Measurements from ENCODE around the gene ANXA9. TPM values are rescaled to one million over a fixed set of nuclear protein-coding genes. Genes with fewer than 3 reads are reported as not detected.

The ANXA9 gene
- total RNA-seq, 1 experiment from 2014 or later = 0.04 TPM

Other genes starting within 250 kb of the ANXA9 start
- 0.39 and 1.5 TPM in 2 replicates for gene CTSS, start 216.5 kb upstream of the ANXA9 start, total RNA-seq (2014; rRNA removed; shearing (Covaris generic))
- 0.10 TPM in 1 of 2 replicates, not detected in the other for gene CTSK, start 174.0 kb upstream of the ANXA9 start, total RNA-seq (2014; rRNA removed; shearing (Covaris generic))
- gene ARNT, start 105.7 kb upstream of the ANXA9 start, total RNA-seq (2014; rRNA removed; shearing (Covaris generic)) = 13.0 and 13.7 TPM in 2 replicates
- gene CTXND2, start 95.2 kb upstream of the ANXA9 start, total RNA-seq (2014; rRNA removed; shearing (Covaris generic)) = not detected in 2 replicates
- 15.9 and 26.2 TPM in 2 replicates for gene SETDB1, start 55.9 kb upstream of the ANXA9 start, total RNA-seq (2014; rRNA removed; shearing (Covaris generic))
- gene CERS2, start 7.5 kb upstream of the ANXA9 start, total RNA-seq (2014; rRNA removed; shearing (Covaris generic)) = 97.8 and 110 TPM in 2 replicates
- 9.3 and 12.2 TPM in 2 replicates for gene MINDY1, start 24.6 kb downstream of the ANXA9 start, total RNA-seq (2014; rRNA removed; shearing (Covaris generic))
- 10.6 and 19.7 TPM in 2 replicates for gene PRUNE1, start 26.2 kb downstream of the ANXA9 start, total RNA-seq (2014; rRNA removed; shearing (Covaris generic))
- 0.10 TPM in 1 of 2 replicates, not detected in the other for gene BNIPL, start 54.3 kb downstream of the ANXA9 start, total RNA-seq (2014; rRNA removed; shearing (Covaris generic))
- gene C1orf56, start 65.5 kb downstream of the ANXA9 start, total RNA-seq (2014; rRNA removed; shearing (Covaris generic)) = 0.86 and 2.7 TPM in 2 replicates
- gene CDC42SE1, start 77.3 kb downstream of the ANXA9 start, total RNA-seq (2014; rRNA removed; shearing (Covaris generic)) = 46.8 and 49.5 TPM in 2 replicates
- 49.2 and 65.3 TPM in 2 replicates for gene MLLT11, start 78.1 kb downstream of the ANXA9 start, total RNA-seq (2014; rRNA removed; shearing (Covaris generic))
- 2.6 and 8.3 TPM in 2 replicates for gene GABPB2, start 88.5 kb downstream of the ANXA9 start, total RNA-seq (2014; rRNA removed; shearing (Covaris generic))
- 1.1 and 2.7 TPM in 2 replicates for gene SEMA6C, start 164.3 kb downstream of the ANXA9 start, total RNA-seq (2014; rRNA removed; shearing (Covaris generic))
- gene TNFAIP8L2, start 174.4 kb downstream of the ANXA9 start, total RNA-seq (2014; rRNA removed; shearing (Covaris generic)) = not detected in 2 replicates
- gene LYSMD1, start 183.6 kb downstream of the ANXA9 start, total RNA-seq (2014; rRNA removed; shearing (Covaris generic)) = 5.4 and 7.2 TPM in 2 replicates
- gene SCNM1, start 183.9 kb downstream of the ANXA9 start, total RNA-seq (2014; rRNA removed; shearing (Covaris generic)) = 31.5 and 39.7 TPM in 2 replicates
- 0.35 TPM in 1 of 2 replicates, not detected in the other for gene TMOD4, start 193.7 kb downstream of the ANXA9 start, total RNA-seq (2014; rRNA removed; shearing (Covaris generic))
- 65.2 and 65.8 TPM in 2 replicates for gene VPS72, start 207.9 kb downstream of the ANXA9 start, total RNA-seq (2014; rRNA removed; shearing (Covaris generic))
- gene PIP5K1A, start 216.3 kb downstream of the ANXA9 start, total RNA-seq (2014; rRNA removed; shearing (Covaris generic)) = 28.2 and 34.0 TPM in 2 replicates

Data from H4 (cell line).